IMR-90 (cell line): ENCODE measurements around the gene C6orf15.

Source experiments
- CHD1 ChIP-seq: IDR thresholded peaks from 2 replicates; pipeline ENCODE4 v1.6.1; 2012; ENCODE audit warnings: low read depth, low read length, improper control_type of control experiment
- CTCF ChIP-seq: conservative IDR thresholded peaks from 2 replicates; pipeline ENCODE4 v1.5.1; 2012; ENCODE audit warnings: mild to moderate bottlenecking, low read depth, low read length, improper control_type of control experiment
- RAD21 ChIP-seq: IDR thresholded peaks from 2 replicates; pipeline ENCODE4 v1.6.1; 2012; ENCODE audit warnings: low read length, improper control_type of control experiment

- TF ChIP-seq CHD1, result no peak
- TF ChIP-seq CTCF, result no peak
- TF ChIP-seq RAD21, result no peak
Measured at GRCh38 chr6:31122791-31123706, 10.7 kb upstream of the C6orf15 start.
